Osteoblast (primary cell): ENCODE results near the gene CYP4F12. TPM values are rescaled to one million over a fixed set of nuclear protein-coding genes. Genes with fewer than 3 reads are reported as not detected.

Experiments
- DNase-seq: peaks from one replicate; pipeline ENCODE4 v3.0.0; 2011; ENCODE audit warnings: low spot score, mixed read lengths; ENCODE audit not compliant: insufficient read length; ENCODE audit errors: missing footprints
- H2AFZ ChIP-seq: 2 replicates; pipeline ENCODE4 v1.6.0; 2011; ENCODE audit warnings: mild to moderate bottlenecking, low read length
- H3K27ac ChIP-seq: 2 replicates; pipeline ENCODE4 v1.5.1; 2011; ENCODE audit warnings: mild to moderate bottlenecking, low read depth, low read length, moderate library complexity
- H3K27me3 ChIP-seq: 2 replicates; pipeline ENCODE4 v1.6.0; 2012; ENCODE audit warnings: mild to moderate bottlenecking, control low read depth, inconsistent platforms, low read length, moderate library complexity; ENCODE audit not compliant: insufficient read depth
- H3K36me3 ChIP-seq: 2 replicates; pipeline ENCODE4 v1.5.1; 2011; ENCODE audit warnings: mild to moderate bottlenecking, low read length, control low read depth, moderate library complexity; ENCODE audit not compliant: insufficient read depth
- H3K4me1 ChIP-seq: 2 replicates; pipeline ENCODE4 v1.5.1; 2011; ENCODE audit warnings: mild to moderate bottlenecking, low read length, control low read depth, moderate library complexity; ENCODE audit not compliant: insufficient read depth
- H3K4me2 ChIP-seq: 2 replicates; pipeline ENCODE4 v1.6.0; 2011; ENCODE audit warnings: mild to moderate bottlenecking, low read length; ENCODE audit not compliant: insufficient read depth
- H3K4me3 ChIP-seq: fragments of 200-600 bp; sonication (generic); 3 replicates; pipeline ENCODE4 v1.5.1; 2012; ENCODE audit warnings: mild to moderate bottlenecking, low read length, inconsistent platforms; ENCODE audit not compliant: insufficient read depth
- H3K79me2 ChIP-seq: 2 replicates; pipeline ENCODE4 v1.6.0; 2012; ENCODE audit warnings: mild to moderate bottlenecking, low read length, control low read depth, inconsistent platforms; ENCODE audit not compliant: insufficient read depth
- H3K9me3 ChIP-seq: 2 replicates; pipeline ENCODE4 v1.5.1; 2011; ENCODE audit warnings: low read depth, low read length, control low read depth
- H4K20me1 ChIP-seq: 2 replicates; pipeline ENCODE4 v1.6.0; 2012; ENCODE audit warnings: mild to moderate bottlenecking, low read length, control low read depth; ENCODE audit not compliant: insufficient read depth
- CTCF ChIP-seq: IDR thresholded peaks from 2 replicates; pipeline ENCODE4 v1.5.1; 2011; ENCODE audit warnings: mild to moderate bottlenecking, low read depth, low read length, moderate library complexity; ENCODE audit errors: extremely low read depth
- total RNA-seq: library from RNA; depleted of rRNA; stranded (reverse); fragments of >200 nt; gene quantifications from 2 replicates; pipeline ENCODE4 v1.2.3, GENCODE V29; 2012

CYP4F12 gene
- total RNA-seq, 1 donor, result not detected

DNA sequence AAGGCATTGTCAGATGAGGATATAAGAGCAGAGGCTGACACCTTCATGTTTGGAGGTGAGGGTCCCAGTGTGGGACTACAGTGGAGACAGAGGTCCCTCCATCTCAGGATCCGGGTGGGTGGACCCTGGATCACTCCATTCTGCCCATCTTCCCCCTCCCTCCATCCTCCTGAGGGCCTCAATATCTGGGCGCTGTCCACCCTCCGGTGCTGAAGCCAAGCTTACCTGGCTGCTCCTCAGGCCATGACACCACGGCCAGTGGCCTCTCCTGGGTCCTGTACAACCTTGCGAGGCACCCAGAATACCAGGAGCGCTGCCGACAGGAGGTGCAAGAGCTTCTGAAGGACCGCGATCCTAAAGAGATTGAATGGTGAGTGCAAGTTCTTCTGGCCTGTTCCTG, 11.9 kb downstream of the CYP4F12 start:
- H3K4me3 ChIP-seq, result no peak overlapping the region
- no peaks in the 10 kb centered on the region for H3K9me3 ChIP-seq
- H3K4me1 ChIP-seq, result no peaks in the 10 kb centered on the region
- H3K79me2 ChIP-seq, result no peaks in the 10 kb centered on the region
- H4K20me1 ChIP-seq, result no peaks in the 10 kb centered on the region
- DNase-seq, result no peak
- H3K27ac ChIP-seq, result no peak overlapping the region
- no peak overlapping the region for H3K4me2 ChIP-seq
- no peaks in the 10 kb centered on the region for H3K27me3 ChIP-seq
- no peaks in the 10 kb centered on the region for H3K36me3 ChIP-seq
- no peak for TF ChIP-seq CTCF
- no peak overlapping the region for H2AFZ ChIP-seq

DNA sequence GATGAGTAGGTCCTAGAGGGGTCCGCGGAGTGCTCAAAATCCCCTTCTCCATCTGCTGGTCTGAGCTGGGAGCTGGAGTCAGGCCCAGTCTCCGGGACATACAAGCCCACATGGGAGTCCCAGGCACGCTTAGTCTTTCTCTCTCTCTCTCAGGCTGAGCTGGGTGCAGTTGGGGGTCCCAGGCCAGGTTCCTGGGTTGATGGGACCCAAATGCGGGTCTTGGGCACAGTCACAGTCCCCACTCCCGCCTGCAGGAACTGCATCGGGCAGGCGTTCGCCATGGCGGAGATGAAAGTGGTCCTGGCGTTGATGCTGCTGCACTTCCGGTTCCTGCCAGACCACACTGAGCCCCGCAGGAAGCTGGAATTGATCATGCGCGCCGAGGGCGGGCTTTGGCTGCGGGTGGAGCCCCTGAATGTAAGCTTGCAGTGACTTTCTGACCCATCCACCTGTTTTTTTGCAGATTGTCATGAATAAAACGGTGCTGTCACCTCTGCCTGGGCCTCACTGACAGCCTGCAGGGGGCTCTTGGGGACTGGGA, 23.8 kb downstream of the CYP4F12 start:
- Histone ChIP-seq H3K4me2 (no peak overlapping the region), H4K20me1 (no peaks in the 10 kb centered on the region), H3K4me3 (no peak overlapping the region), H3K79me2 (no peaks in the 10 kb centered on the region), H2AFZ (no peak overlapping the region), H3K27ac (no peak overlapping the region), H3K9me3 (no peaks in the 10 kb centered on the region), H3K27me3 (no peaks in the 10 kb centered on the region), H3K4me1 (no peaks in the 10 kb centered on the region), H3K36me3 (no peaks in the 10 kb centered on the region)
- DNase-seq, result no peak
- no peak for TF ChIP-seq CTCF

- peak; percentile 38 for DNase-seq
- TF ChIP-seq CTCF, result no peak
- no peaks in the 10 kb centered on the region for H3K79me2 ChIP-seq
- H3K4me2 ChIP-seq, result no peak overlapping the region
- H3K27ac ChIP-seq, result no peak overlapping the region
- H3K36me3 ChIP-seq, result no peaks in the 10 kb centered on the region
- no peaks in the 10 kb centered on the region for H3K9me3 ChIP-seq
- H4K20me1 ChIP-seq, result no peaks in the 10 kb centered on the region
- H3K4me1 ChIP-seq, result no peaks in the 10 kb centered on the region
- no peak overlapping the region for H2AFZ ChIP-seq
- H3K27me3 ChIP-seq, result no peaks in the 10 kb centered on the region
- H3K4me3 ChIP-seq, result no peak overlapping the region
Observed at GRCh38 chr19:15701757-15702533, 29.1 kb downstream of the CYP4F12 start.

DNA sequence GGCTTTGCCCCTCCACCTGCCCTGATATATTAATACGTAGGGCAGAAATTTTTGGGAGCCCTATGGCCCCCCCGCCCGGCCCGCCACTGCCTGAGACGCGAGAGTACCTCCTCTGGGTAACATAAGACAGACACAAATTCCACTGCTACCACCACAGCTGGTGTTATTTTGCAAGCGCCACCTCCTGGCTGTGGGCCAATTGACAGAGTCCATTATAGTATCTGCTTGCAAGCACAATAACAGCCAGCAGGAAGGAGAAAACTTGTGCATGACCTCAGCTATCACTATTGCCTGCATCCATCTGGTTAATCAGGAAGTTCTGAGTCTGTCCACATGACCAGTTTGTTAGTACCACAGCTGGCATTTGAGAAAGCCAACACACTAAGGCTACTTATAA, 29.6 kb downstream of the CYP4F12 start:
- no peaks in the 10 kb centered on the region for H4K20me1 ChIP-seq
- DNase-seq, result no peak
- H3K9me3 ChIP-seq, result no peaks in the 10 kb centered on the region
- no peaks in the 10 kb centered on the region for H3K79me2 ChIP-seq
- H3K27me3 ChIP-seq, result no peaks in the 10 kb centered on the region
- H3K4me2 ChIP-seq, result no peak overlapping the region
- no peaks in the 10 kb centered on the region for H3K36me3 ChIP-seq
- no peak overlapping the region for H2AFZ ChIP-seq
- H3K4me3 ChIP-seq, result no peak overlapping the region
- H3K27ac ChIP-seq, result no peak overlapping the region
- no peak for TF ChIP-seq CTCF
- H3K4me1 ChIP-seq, result no peaks in the 10 kb centered on the region
